Cardiac septum (tissue), 1 donor: ENCODE measurements around the gene IQCC. TPM values are rescaled to one million over a fixed set of nuclear protein-coding genes. Genes with fewer than 3 reads are reported as not detected.

Experiments used
- DNase-seq: peaks from one replicate; pipeline ENCODE4 v3.0.0-alpha.2; 2020; ENCODE audit warnings: low spot score
- intact Hi-C: fragments of 100-400 bp; cut with DNase I; formaldehyde crosslinking; loops from one replicate; pipeline ENCODE4 v1.14.0; 2022
- total RNA-seq: library from RNA; stranded (reverse); fragmentation: NEBNext Ultra II Directional; extraction: Animal tissue kit (Norgen Biotek cat#: 25700); gene quantifications from one replicate; pipeline ENCODE4 v1.2.1, GENCODE V29; 2021
- donor health status: DM: no; HTN: no; CAD: no.

IQCC gene
- total RNA-seq, 1 donor from 2014 or later: 0.78 TPM

- intact Hi-C loops: loop anchor here (5.0 kb wide), 1 partner anchor 88 kb away; the partner anchor contains the start of gene KPNA6
- DNase-seq: no peak
Observed at GRCh38 chr1:32194984-32195383, 10.5 kb upstream of the IQCC start.

DNA sequence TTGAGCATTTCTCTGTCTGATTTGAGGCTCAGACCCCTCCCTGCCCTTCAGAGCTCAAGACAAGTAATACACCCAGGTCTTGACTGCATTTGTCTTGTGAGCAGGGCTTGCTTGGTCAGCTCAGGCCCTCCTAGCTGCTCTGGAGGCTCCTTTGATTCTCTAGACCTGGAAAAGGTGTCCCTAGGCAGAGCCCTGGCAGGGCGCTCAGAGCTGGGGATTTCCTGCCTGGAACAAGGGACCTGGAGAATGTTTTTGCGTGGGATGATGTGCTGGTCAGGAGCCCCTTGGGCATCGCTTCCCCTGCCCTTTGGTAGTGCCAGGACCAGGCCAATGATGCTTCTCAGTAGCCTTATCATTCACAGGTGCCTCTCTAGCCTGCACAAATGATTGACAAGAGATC lies 9.9 kb upstream of the IQCC start:
- intact Hi-C loops: loop anchor here (5.0 kb wide), 1 partner anchor 88 kb away; the partner anchor contains the start of gene KPNA6
- no peak for DNase-seq

DNA sequence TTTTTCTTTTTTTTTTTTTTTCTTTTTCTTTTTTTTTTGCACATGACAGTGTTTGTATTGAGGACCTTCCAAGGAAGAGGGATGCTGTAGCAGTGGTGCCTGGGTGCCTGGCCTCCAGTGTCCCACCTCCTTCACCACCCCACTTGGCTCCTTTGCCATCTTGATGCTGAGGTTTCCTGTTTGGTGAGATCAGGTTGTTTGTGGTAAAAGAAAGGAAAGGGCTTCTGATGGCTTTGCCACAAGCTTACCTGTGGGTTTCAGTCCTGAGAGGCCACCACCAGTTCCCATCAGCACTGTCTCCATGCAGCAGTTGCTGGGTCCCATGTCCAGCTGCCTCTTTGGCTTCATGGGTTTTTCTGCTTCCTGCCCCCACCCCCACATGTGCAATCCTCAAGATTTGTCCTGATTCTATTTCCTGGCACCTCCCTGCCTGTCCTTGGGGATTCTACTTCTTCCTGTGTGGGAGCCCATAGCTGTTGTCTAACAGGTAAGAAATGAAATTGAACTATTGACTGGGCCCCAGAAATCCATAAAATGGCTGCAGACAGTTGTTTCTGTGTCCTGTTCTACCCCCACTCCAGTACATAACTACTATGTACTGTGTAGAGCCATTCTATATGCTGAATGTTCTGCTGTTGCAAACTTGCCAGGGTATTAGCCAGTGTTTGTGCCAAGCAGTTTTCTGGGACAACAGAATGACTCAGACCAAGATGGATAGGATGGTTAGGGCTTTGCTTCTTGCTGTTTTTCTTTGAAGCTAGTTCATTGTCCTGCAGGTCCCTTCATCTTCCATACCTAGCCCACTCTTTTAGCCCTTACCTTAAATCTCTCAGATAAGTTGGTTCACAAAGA lies 9.3 kb upstream of the IQCC start:
- no peak for DNase-seq
- intact Hi-C loops: loop anchor here (5.0 kb wide), 1 partner anchor 89 kb away; the partner anchor contains the start of gene KPNA6

DNA sequence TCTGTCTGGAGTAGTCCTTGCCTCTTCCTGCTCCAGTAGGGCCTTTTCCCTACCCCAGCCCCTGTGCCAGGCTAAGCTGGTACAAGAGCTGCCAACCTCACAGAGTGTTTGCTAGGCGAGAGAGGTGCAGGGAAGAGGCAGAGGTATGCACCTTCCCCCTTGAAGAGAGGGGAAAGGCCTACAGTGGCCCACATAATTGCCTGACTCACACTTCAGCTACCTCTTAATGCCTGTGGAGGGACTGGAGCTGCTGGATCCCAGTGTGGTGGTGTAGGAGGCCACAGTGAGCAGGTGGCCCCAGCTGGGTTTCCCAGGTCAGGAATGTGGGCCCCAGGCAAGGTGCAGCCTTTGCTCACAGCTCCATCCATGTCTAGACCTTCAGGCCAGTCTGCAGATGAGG lies 8.4 kb upstream of the IQCC start:
- no peak for DNase-seq
- intact Hi-C loops: loop anchor here (5.0 kb wide), 1 partner anchor 90 kb away; the partner anchor contains the start of gene KPNA6

GRCh38 chr1:32197837-32198236 lies 7.6 kb upstream of the IQCC start:
- DNase-seq: no peak
- intact Hi-C loops: loop anchor here (5.0 kb wide), 1 partner anchor 91 kb away; the partner anchor contains the start of gene KPNA6

- DNase-seq: no peak
- intact Hi-C loops: loop anchor here (5.0 kb wide), 1 partner anchor 91 kb away; the partner anchor contains the start of gene KPNA6
Observed at GRCh38 chr1:32198237-32199042, 7.0 kb upstream of the IQCC start.

- intact Hi-C loops: loop anchor here (5.0 kb wide), 1 partner anchor 92 kb away; the partner anchor contains the start of gene KPNA6
- no peak for DNase-seq
Observed at GRCh38 chr1:32199043-32199716, 6.3 kb upstream of the IQCC start.

- intact Hi-C loops: loop anchor here (5.0 kb wide), 1 partner anchor 92 kb away; the partner anchor contains the start of gene KPNA6
- peak; percentile 84 for DNase-seq
Observed at GRCh38 chr1:32199717-32200072, 5.8 kb upstream of the IQCC start.

DNA sequence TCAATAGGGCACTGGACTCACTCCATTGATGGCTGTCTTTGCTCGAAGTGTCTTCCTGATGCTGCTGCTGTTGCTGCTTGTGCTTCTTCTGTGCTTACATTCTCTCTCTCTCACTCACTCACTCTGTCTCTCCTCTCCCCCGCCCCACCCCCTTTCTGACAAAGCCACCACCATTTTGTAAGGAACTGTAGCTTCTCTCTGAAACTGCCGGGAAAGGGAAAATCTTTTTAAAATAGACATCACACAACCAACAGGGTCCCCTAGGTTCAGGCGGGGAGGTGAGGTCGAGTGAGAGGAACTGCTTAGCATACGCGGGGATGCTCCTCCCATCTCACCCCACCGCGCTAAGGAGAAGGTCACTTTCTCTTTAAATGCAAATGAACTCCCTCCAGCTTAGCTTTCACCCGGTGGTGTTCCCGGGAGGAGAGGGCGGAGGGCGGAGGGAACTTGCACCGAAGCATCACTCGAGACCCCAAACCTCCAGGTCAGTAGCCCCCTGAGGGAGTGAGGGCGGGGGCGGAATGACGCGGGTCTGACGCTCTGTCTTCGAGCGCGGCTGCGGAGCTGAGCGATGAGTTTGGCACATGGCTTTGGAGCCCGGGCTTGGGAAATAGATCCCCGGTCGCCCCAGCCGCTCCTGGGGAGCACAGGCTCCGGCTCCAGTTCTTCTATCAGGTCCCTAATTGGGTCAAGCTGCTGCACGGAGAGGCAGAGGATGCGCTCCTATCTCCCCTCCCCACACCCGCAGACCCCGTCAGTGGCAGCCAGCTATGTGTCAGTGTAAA lies 5.1 kb upstream of the IQCC start, which contains the start of gene CCDC28B:
Gene CCDC28B, plus strand, starts transcription at position 370 of the 785 bp plus-strand sequence. CDS start 1,341 bp downstream, outside the sequence.
- intact Hi-C loops: no loop called here
- peak; percentile 82 for DNase-seq

DNA sequence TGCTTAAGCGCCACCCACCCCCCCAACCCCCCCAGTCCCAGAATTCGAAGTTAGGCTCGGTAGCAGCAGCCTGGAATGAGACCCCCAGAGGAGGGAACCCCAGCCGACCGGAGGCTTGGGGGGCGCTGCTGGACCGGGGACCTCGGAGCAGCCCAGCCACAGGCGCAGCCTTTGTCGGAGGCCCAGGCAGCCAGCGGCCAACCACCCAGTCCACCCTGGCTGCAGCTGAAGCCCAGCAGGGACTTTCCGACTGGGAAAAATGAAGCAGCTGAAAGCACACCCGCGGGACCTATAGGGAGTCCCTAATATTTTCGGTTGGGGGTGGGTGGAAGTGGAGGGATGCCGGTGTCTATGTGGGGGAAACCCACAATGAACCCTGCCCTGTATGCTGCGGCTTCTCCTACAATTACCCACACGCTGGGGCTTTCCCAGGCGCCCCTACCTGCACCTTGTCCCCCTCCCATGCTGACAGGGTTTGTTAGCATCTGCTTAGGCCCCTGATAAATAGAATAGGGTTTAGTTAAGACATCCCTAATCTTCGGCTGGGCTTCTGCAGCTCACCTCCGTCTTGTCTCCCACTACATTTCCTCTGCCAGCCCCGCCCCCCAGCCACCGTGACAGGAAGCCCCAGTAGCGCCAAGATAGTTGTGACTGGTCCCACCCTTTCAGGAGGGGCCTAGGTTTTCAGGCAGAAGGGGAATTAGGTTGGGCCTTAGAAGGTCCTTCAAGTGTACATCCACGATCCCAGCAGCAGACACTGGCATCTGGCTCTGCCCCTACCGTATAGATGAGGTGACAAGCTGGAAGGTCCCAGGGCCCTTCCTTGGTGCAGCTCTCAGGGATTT lies 4.2 kb upstream of the IQCC start:
- DNase-seq: peak; percentile 87
- intact Hi-C loops: no loop called here

DNA sequence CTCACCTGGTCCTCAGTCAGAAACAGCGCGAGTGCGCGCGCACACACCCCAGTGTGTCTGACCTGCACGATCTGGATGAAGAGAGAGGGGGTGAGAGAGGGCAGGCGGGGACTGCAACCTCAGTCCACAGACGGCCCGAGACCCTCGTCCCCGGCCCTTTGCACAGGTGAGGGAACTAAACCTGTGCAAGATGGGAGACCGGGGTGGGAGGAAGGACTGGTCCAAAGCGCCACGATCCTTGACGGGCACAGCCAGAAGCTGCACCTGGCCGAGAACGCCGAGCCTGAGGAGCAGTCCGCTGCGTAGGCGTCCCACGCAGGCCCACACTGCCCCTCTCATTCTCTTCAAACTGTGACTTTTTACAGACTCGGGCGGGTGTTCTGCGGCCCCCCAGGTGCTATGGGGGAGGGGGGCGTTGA lies 519 bp upstream of the IQCC start:
- intact Hi-C loops: no loop called here
- DNase-seq: no peak

DNA sequence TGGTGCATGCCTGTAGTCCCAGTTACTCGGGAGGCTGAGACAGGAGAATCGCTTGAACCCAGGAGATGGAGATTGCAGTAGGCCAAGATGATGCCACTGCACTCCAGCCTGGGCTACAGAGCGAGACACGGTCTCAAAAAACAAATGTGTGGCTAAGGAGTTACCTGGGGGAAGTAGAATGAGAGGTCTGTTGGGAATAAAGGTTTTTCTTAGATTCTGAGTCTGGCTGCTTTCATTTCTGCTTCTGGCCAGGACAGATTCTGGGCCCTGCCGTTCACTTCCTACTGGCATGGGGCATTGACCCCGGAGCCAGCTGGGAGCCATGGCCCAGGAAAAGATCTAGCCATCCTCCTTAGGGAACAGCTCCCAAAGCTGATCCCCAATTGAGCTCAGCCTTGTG lies 3.0 kb downstream of the IQCC start:
- intact Hi-C loops: no loop called here

GRCh38 chr1:32208891-32209328 lies 3.4 kb downstream of the IQCC start, which contains the start of gene DCDC2B:
Gene DCDC2B (plus strand): TSS chr1:32209089. CDS start chr1:32209094, 5 bp downstream.
- DNase-seq: no peak
- intact Hi-C loops: no loop called here

More for the DNA sequence above, 3.0 kb downstream of the IQCC start:
- no peak for DNase-seq

DNA sequence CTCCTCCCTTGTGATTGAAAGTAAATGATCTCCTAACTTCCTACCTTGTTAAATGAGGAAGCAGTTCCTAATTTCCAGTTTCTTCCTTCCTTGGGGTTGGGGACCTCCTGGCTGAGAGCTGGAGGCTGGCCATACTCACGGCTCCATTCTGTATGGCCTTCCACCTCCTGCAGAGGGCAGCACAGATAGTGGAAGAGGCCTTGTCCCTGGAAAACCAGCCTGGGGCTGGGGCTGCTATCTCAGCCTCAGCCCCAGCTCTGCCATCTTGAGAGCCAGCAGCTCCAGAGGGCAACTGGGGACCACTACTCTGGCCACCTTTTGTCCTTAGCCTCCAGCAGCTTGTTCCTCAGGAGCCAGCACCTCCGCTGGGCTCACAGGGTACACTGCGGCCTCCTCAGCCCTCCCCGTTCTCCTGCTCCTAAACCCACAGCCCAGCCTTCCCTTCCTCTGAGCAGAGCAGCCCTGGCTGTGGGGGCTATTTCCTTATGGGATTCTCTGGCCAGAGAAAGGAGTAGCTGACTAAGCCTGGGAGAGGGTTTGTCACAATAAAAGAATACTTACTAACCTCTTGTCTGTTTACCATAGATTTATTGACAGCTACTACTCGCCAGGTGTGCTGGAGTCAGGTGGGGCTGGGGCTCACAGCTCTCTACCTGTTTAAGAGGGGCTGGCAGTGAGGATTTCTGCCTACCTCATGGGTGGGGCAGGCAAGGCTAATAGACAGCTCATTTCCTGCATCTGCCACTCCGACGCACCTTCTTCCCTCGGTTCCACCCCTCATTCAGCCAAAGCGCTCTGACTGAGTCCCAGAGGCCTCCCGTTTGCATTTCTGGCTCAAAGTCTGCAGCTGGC lies 10.4 kb downstream of the IQCC start:
- intact Hi-C loops: loop anchor here (2.0 kb wide), 1 partner anchor 99 kb away; no protein-coding TSS in a partner anchor
- no peak for DNase-seq

GRCh38 chr1:32216566-32216965 lies 11.1 kb downstream of the IQCC start:
- no peak for DNase-seq
- intact Hi-C loops: loop anchor here (2.0 kb wide), 1 partner anchor 98 kb away; no protein-coding TSS in a partner anchor

- intact Hi-C loops: no loop called here
- no peak for DNase-seq
Observed at GRCh38 chr1:32219022-32219421, 13.6 kb downstream of the IQCC start.
